NCI-H1105 (cell line): ENCODE measurements around the gene CRABP1.
A peak's percentile ranks its signal among the peaks of the same experiment; 100 is the strongest.
"Not testable (repeated sequence)": the region's sequence is repeated elsewhere in the genome, so short reads cannot be mapped to it uniquely, and the experiment has no call there.

Experiments
- DNase-seq: peaks from one replicate; lab custom pipeline; 2025; lab: John Stamatoyannopoulos, UW

Gene CRABP1

DNA sequence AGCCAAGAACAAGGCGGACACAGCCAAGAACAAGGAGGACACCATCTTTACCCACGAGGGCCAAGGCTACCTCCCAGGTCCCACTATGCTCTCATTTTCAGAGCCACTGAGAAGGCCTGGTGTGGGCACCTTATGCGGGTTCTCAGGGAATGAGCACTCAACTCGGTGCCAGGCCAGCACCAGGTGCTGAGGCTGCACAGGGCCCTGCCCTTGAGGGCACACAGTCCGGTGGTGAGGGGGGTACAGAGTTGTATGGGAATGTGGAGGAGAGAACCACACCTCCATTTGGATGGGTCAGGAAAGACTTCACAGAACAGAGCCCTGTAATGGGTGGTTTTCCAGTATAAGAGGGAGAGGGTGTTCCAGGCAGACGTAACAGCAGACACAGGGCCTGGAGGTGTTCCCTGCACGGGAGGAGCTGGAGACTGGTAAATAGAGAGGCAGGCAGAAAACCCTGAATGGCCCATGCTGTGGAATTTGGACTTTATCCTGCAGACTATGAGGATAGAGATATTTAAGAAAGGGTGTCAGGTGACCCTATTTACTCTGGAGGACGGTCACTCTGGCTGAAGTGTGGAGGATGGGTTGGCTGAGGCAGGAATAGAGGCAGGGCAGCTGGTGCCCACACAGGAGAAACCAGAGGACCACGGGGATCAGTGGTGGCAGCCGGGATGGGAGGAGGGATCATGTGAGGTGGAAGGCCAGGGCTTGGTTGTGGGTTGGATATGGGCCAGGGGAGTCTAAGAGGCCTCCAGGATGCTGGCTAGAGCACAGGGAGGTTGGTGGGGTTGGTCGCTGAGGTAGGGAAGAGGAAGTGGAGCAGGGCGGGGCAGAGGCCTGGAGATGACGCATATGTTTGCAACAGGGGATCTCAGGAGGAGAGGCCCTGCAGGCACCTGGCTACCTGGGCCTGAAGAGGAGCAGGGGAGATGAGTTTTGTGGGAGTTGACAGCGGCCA is 34.6 kb downstream of the CRABP1 start:
- DNase-seq = no peak

DNA sequence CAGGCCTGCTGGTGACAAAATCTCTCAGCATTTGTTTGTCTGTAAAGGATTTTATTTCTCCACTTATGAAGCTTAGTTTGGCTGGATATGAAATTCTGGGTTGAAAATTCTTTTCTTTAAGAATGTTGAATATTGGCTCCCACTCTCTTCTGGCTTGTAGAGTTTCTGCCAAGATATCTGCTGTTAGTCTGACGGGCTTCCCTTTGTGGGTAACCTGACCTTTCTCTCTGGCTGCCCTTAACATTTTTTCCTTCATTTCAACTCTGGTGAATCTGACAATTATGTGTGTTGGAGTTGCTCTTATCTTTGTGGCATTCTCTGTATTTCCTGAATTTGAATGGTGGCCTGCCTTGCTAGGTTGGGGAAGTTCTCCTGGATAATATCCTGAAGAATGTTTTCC is 40.0 kb downstream of the CRABP1 start:
- DNase-seq = not testable (repeated sequence)

DNA sequence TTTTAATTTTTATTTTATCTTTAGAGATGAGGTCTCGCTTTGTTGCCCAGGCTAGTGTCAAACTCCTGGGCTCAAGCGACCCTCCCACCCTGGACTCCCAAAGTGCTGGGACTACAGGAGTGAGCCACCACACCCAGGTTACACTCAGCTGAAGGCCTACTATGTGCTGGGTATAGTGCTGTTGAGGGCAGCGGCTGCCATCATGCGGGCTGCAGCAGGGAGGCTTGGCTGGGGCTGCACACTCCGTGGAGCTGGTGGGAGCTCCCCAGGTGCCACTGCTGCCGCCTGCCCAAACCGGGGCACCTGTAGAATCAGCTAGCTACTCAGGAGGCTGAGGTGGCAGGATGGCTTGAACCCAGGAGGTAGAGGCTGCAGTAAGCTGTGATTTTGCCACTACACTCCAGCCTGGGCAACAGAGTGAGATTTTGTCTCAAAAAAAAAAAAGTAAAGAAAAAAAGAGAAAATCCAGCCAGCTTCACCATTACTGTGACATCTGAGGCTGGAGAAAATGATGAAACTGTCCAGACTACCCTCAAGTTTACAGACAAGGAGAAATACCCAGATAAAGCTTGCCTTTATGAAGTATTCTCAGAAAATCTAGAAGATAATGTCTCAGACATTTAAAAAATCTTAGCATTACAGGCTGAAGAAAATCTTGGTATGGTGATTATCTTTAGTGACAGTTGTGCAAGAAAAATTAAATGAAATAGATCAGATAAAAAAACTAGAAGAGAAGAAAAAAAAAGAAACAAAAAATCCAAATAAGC is 42.1 kb downstream of the CRABP1 start:
- no peak for DNase-seq

DNA sequence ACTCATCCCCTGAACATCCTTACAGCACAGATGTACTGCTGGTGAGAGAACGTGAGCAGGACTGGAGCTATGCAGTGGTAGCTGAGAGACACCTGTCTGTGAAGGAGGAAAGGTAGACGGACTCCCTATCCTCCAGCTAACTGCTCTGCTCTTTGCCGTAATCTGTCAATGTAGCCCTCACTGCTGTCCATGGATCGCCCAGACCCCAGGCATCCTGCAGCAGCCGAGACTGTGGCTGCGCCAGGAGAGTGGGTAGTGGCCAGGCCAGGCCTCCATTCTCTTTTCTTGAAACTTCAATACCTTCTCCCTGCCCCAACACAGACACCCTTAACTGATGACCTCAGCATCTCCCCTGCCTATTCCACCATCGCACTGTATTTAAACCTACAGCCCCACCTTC is 44.5 kb downstream of the CRABP1 start:
- DNase-seq = no peak

DNA sequence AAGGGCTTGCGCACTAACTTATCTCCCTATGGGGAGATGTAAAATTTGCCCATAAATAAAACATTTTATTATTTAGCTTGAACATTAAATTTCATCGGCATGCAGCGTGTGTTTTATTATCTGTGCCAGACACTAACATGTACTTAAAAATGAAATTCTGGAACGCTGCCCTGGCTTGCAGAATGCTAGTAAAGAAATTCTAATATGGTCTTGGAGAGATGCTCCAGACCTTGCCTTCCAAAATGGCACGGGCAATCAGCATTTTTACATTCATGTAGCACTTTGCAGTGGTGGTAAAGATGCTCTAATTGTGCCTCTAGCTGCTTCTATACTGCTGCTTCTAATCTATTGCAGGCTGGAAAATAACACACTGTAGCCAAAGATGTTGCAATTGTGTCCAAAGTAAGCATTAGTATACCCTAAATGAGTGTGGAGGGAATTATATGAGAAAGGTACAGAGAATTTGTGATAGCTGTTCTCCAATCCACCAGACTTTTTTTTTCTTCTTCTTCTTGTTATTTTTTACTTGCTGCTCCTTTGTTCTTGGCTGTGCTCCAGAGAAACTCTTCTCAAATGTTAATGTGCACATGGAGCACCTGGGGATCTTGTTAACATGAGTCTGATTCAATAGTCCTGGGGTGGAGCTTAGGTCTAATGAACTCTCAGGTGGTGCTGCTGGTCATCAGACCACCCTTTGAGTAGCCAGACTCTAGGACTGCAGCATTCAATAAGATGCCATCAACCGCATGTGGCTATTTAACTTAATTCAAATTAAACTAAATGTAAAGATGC is 47.3 kb downstream of the CRABP1 start:
- peak; percentile 46 for DNase-seq

DNA sequence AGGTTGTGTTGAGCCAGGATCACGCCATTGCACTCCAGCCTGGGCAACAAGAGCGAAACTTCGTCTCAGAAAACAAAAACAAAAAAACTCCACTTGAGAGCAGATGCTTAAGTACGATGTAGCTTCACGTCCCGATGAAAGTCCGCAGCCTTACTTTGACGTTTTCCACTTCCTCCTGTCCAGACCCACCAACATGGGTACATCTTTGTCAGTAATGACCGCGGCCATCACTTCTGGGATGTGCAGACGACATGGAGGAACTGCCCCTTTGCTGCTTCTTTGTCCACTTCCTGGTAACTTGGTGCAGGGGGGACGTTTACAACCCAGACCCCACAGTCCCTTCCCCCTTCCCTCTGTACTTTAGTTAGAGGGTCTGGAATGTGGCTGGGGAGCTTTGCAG is 48.7 kb downstream of the CRABP1 start:
- no peak for DNase-seq

DNA sequence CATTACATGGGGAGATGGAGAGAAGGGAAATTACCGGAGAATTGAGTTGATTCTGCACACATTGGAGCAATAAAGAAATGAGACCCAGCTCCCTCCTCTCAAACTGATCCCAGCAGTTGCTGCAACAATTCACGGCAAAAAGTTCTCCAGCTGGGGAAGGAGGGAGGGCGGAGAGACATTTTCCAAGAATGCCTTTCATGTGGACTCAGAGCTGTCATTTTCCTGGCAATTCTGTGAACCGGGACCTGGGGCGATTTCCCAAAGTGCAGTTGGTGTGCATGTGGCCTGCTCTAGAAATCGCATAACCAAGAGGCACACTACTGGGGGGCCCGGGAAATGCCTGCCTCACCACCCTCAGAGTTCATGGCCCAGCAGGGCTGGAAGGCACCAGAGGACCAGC is 49.2 kb downstream of the CRABP1 start:
- DNase-seq = no peak

DNA sequence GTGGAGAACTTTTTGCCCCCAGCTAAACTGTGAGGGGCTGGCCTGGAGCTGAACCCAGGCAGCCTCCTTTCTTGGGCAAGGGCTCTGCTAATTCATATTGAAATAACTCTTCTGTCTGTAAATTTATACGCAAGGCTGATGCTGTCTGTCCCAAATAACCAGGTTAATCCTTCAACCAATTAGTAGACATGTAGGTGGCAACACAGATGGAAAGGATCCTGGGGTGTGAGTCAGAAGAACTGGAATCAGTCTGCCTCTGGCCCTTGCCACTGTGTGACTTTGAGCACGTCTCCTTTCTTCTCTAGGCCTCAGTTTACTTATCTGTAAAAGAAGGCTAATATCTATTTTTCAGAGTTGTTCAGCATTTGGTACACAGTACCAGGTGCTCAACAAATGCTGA is 49.6 kb downstream of the CRABP1 start:
- DNase-seq = no peak

DNA sequence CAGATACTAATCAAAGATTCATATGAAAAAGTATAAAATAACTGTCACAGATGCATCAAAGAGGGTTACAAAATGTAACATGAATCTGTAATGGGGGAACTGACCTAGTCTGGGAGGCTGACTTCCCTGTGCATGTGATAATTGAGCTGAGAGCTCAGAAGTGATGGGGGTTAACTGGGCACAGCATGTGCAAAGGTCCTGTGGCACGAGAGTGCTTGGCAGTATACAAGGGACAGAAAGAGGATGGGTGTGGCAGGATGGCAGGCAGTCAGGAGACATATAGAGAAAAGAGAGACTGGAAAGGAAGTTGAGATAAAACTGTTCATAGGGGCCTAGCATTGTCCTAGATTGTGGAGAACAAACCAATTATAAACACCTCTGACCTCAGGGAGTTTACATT is 50.1 kb downstream of the CRABP1 start:
- DNase-seq = no peak

DNA sequence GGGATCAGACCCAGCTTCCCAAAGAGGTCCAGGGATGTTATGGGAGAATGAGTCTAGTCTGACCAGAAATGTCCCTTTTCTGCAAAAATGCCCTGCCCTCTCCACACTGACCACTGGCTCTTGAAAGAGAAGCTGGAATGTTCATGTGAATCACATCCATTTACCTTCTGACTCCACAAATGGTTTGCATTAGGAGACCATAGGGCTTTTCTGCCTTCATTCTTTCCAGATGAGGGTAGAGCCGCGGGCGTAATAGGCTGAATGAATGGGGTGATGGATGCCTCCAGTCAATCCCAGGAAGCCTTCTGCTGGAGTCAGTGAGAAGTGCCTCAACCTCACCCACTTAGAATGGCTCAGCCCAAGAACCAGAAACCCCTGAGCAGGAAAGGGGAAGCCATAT is 50.7 kb downstream of the CRABP1 start:
- no peak for DNase-seq

DNA sequence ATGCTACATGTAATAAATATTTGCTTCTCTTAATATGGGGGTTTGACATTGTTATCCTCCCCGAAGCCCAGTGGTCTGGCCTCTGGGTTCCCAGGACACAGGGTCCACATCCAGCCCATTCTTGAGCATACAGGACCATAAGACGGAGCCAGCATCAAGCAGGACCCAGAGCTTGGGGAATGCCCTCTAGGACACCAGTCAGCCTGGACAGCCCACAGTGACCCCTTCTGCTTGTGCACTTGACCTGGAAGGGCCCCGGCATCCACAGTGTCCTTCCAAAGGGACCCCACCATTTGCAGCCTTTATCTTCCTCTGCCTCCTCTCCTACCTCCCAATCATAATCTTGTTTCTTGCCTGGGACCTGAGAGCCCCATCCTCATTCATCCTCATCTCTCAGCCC is 51.6 kb downstream of the CRABP1 start:
- DNase-seq = no peak

DNA sequence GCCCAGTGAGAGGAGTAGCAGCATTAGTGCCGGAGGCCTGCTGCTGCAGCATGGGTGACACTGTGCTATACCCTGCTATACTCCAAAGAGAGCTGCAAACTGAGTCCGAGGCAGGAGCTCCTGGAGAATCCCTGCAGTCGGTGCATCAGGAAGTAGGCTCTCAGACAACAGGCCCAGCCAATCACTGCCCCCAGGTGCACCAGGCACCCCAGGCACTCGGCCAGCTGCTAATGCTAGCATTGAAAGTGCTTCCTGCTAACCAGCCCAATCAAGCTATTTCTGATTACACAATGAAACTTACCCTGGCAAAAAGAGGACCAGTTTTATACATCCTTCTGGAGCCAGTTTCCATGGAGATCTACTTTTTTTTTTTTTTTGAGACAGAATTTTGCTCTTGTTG is 52.3 kb downstream of the CRABP1 start:
- peak; percentile 67 for DNase-seq

DNA sequence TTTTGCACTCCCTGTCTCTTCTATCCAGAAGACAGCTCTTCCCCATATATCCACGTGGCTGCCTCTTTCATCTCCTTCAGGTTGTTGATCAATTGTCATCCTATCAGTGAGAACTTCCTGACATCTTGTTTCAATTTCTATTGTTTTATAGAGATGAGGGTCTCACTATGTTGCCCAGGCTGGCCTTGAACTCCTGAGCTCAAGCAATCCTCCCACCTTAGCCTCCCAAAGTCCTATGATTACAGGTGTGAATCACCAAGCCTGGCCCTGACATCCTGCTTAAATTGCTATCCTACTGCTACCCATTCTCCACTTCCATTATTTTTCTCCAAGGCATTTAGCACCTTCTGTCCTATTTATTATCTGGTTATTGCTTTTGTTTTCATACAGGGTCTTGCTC is 53.0 kb downstream of the CRABP1 start:
- no peak for DNase-seq

DNA sequence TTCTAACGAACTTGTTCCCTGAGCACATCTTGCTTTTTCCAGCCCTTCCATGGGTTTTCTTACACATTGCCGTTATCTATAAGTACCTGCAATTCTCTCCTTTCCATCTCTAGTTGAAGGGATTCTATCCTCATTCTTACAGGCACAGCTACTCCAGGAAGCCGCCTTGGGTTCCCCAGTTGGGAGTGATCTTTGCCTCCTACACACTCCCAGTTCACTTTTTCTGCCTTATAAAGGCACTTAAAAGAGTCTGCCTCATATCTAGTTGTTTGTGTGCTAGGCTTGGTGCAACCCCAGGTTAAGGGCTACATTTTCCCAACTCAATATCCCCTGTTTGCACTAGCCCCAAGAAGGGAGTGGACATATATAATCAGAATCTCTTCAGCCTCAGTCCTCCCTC is 53.9 kb downstream of the CRABP1 start:
- DNase-seq = no peak

DNA sequence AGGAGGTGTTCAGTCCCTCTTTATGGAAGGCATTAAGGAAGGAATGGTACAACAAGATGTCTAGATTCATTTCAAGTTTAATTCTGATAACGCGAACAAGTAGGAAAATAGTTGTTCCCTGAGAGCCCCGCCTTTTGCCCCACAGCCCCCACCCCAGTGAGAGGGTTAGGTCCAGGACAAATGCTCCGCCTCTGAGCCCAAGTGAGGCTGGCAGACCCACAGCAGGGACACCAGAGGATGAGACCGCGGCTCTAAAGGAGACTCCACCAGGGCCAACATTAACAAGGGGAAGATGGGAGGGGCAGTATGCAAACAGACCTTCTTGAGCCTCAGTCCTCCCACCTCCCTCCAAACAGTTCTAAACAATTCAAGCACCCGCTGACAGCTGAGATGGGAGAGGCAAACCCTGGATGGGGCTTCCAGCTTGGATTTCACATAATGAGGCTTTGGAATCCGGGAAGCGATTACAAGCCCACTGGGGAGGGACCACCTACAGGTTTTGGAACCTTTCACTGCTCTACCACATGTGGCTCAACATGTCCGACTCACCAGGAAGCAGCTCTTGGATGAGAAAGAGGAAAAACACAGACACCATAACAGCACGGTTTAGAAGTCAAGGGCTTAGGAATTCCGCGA is 54.9 kb downstream of the CRABP1 start:
- DNase-seq = no peak

DNA sequence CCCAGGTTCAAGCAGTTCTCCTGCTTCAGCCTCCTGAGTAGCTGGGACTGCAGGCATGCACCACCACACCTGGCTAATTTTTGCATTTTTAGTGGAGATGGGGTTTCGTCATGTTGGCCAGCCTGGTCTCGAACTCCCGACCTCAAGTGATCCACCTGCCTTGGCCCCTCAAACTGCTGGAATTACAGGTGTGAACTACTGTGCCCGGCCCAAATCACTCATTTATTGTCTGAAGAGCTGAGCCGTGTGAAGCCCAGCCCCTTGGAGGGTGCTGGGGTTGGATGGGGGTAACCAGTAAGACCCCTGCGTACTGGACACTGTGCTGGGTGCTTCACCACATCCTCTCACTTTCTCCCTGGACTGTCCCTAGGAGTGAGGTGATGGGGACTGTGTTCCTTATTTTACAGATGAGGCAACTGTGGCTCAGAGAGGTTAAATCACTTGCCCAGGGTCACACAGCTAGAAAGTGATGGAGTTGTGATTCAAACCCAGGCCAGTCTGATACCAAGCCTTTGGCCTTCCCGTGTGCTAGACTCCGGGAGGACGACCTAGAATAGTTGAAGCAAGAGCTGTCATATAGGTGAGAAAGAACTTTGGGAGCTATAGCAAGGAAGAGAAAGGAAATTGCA is 56.1 kb downstream of the CRABP1 start:
- no peak for DNase-seq

DNA sequence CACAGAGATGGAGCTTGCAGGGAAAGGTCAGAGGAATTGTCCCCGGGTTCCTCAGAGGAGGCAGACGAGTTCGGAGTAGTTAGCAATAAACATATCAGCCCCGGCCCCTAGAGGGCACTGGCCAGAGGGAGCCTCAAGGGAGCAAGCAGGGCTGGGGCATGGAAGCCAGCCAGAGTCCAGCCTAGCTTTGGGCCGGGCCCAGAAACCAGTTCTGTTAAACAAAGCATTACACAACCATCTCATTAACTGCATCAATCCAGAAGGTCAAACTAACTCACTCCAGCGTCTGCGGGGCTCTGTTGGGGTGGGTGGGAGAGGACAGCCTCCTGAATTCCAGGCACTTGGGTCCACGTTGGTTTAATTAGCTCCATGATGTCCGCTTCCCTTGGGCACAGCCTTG is 56.8 kb downstream of the CRABP1 start:
- no peak for DNase-seq

DNA sequence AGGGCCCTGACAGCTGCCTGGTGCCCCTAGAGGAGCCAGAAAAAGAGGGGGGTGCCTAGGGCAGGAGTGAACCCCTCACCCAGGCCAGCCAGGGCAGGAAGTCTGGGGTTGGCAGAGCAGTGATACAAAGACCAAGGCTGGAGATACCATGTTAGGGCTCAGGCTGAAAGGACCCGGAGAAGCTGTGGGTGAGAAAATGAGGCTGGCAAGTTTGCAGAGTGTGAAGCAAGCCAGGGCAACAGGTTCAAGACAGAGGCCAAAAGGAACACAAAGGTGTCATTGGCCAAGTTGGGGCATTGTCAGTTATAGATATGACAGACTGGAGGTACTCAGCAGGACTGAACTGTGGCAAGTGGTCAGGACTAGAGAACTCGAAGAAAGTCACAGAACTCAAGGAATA is 57.2 kb downstream of the CRABP1 start:
- DNase-seq = no peak
